ENCODE results near the gene MINDY2. TPM values are rescaled to one million over a fixed set of nuclear protein-coding genes. Genes with fewer than 3 reads are reported as not detected.

Gene MINDY2
- total and polyA plus RNA-seq, 5 donors = 10.7 to 40.6 (median 29.5) TPM

GRCh38 chr15:58771621-58772250, 634 bp downstream of the MINDY2 start:
- peak overlapping the region; percentile 61 for H3K4me3 ChIP-seq (ENCODE audit: low read length)
- ATAC-seq (peak; percentile 44 to 51), DNase-seq (peak; percentile 59 to 84 (median 83))
- H3K27me3 ChIP-seq (ENCODE audit: control insufficient read depth, insufficient read depth) = no peaks in the 10 kb centered on the region
- WGBS = under 1% methylated on average over 40 of the region's 40 CpGs
- intact Hi-C loops (cut with DNase I) = no loop called here
- H3K4me1 ChIP-seq (ENCODE audit: control insufficient read depth, insufficient read depth, low read length) = peaks cover 6% of the 10 kb centered on the region
- H3K9me3 ChIP-seq (ENCODE audit: control insufficient read depth, low read length) = no peaks in the 10 kb centered on the region
- H3K27ac ChIP-seq (ENCODE audit: low read length) = peak overlapping the region; percentile 91

- H3K9me3 ChIP-seq (ENCODE audit: control insufficient read depth, low read length) = no peaks in the 10 kb centered on the region
- intact Hi-C loops (cut with DNase I) = no loop called here
- 64% methylated on average over 4 of the region's 4 CpGs for WGBS
- no peak for ATAC-seq
- peak overlapping the region; percentile 61 for H3K4me3 ChIP-seq (ENCODE audit: low read length)
- H3K4me1 ChIP-seq (ENCODE audit: control insufficient read depth, insufficient read depth, low read length) = peaks cover 6% of the 10 kb centered on the region
- no peak for DNase-seq
- no peaks in the 10 kb centered on the region for H3K27me3 ChIP-seq (ENCODE audit: control insufficient read depth, insufficient read depth)
- H3K27ac ChIP-seq (ENCODE audit: low read length) = no peak overlapping the region
Observed at GRCh38 chr15:58773024-58773423, 1.9 kb downstream of the MINDY2 start.

GRCh38 chr15:58775402-58775801, 4.3 kb downstream of the MINDY2 start:
- intact Hi-C loops (cut with DNase I) = no loop called here
- peaks cover 6% of the 10 kb centered on the region for H3K4me1 ChIP-seq (ENCODE audit: control insufficient read depth, insufficient read depth, low read length)
- no peak overlapping the region for H3K4me3 ChIP-seq (ENCODE audit: low read length)
- ATAC-seq = no peak
- no peak for DNase-seq
- no peak overlapping the region for H3K27ac ChIP-seq (ENCODE audit: low read length)
- H3K9me3 ChIP-seq (ENCODE audit: control insufficient read depth, low read length) = no peaks in the 10 kb centered on the region
- WGBS = 95% methylated on average over 3 of the region's 3 CpGs
- no peaks in the 10 kb centered on the region for H3K27me3 ChIP-seq (ENCODE audit: control insufficient read depth, insufficient read depth)

GRCh38 chr15:58777107-58777506, 6.0 kb downstream of the MINDY2 start:
- WGBS = 82% methylated on average over 4 of the region's 4 CpGs
- H3K4me1 ChIP-seq (ENCODE audit: control insufficient read depth, insufficient read depth, low read length) = peaks cover 6% of the 10 kb centered on the region
- DNase-seq (no peak), ATAC-seq (no peak)
- no peaks in the 10 kb centered on the region for H3K9me3 ChIP-seq (ENCODE audit: control insufficient read depth, low read length)
- intact Hi-C loops (cut with DNase I) = no loop called here
- no peak overlapping the region for H3K4me3 ChIP-seq (ENCODE audit: low read length)
- H3K27ac ChIP-seq (ENCODE audit: low read length) = no peak overlapping the region
- H3K27me3 ChIP-seq (ENCODE audit: control insufficient read depth, insufficient read depth) = no peaks in the 10 kb centered on the region

- intact Hi-C loops (cut with DNase I) = no loop called here
- H3K9me3 ChIP-seq (ENCODE audit: control insufficient read depth, low read length) = no peaks in the 10 kb centered on the region
- H3K27ac ChIP-seq (ENCODE audit: low read length) = no peak overlapping the region
- DNase-seq = no peak
- WGBS = 92% methylated on average over 1 of the region's 1 CpG
- no peak overlapping the region for H3K4me3 ChIP-seq (ENCODE audit: low read length)
- peaks cover 6% of the 10 kb centered on the region for H3K4me1 ChIP-seq (ENCODE audit: control insufficient read depth, insufficient read depth, low read length)
- no peaks in the 10 kb centered on the region for H3K27me3 ChIP-seq (ENCODE audit: control insufficient read depth, insufficient read depth)
- no peak for ATAC-seq
Observed at GRCh38 chr15:58779554-58779953, 8.5 kb downstream of the MINDY2 start.

GRCh38 chr15:58785355-58785754, 14.3 kb downstream of the MINDY2 start:
- Histone ChIP-seq H3K4me3 (ENCODE audit: low read length) (peak overlapping the region; percentile 5), H3K27me3 (ENCODE audit: control insufficient read depth, insufficient read depth) (no peaks in the 10 kb centered on the region), H3K9me3 (ENCODE audit: control insufficient read depth, low read length) (no peaks in the 10 kb centered on the region), H3K27ac (ENCODE audit: low read length) (no peak overlapping the region), H3K4me1 (ENCODE audit: control insufficient read depth, insufficient read depth, low read length) (no peaks in the 10 kb centered on the region)
- DNase-seq (no peak), ATAC-seq (no peak)
- 62% methylated on average over 6 of the region's 6 CpGs for WGBS
- intact Hi-C loops (cut with DNase I) = no loop called here

GRCh38 chr15:58788056-58788710, 17.1 kb downstream of the MINDY2 start:
- Histone ChIP-seq H3K4me1 (ENCODE audit: control insufficient read depth, insufficient read depth, low read length) (peaks cover 2% of the 10 kb centered on the region), H3K27me3 (ENCODE audit: control insufficient read depth, insufficient read depth) (no peaks in the 10 kb centered on the region), H3K27ac (ENCODE audit: low read length) (no peak overlapping the region), H3K4me3 (ENCODE audit: low read length) (no peak overlapping the region), H3K9me3 (ENCODE audit: control insufficient read depth, low read length) (no peaks in the 10 kb centered on the region)
- DNase-seq (no peak), ATAC-seq (no peak)
- intact Hi-C loops (cut with DNase I) = no loop called here
- 88% methylated on average over 3 of the region's 3 CpGs for WGBS

- intact Hi-C loops (cut with DNase I) = no loop called here
- H3K27ac ChIP-seq (ENCODE audit: low read length) = no peak overlapping the region
- no peak overlapping the region for H3K4me3 ChIP-seq (ENCODE audit: low read length)
- ATAC-seq = peak; percentile 13 to 29
- H3K4me1 ChIP-seq (ENCODE audit: control insufficient read depth, insufficient read depth, low read length) = peaks cover 9% of the 10 kb centered on the region
- H3K9me3 ChIP-seq (ENCODE audit: control insufficient read depth, low read length) = no peaks in the 10 kb centered on the region
- WGBS = 61% methylated on average over 6 of the region's 6 CpGs
- no peak for DNase-seq
- H3K27me3 ChIP-seq (ENCODE audit: control insufficient read depth, insufficient read depth) = no peaks in the 10 kb centered on the region
Observed at GRCh38 chr15:58793862-58794261, 22.8 kb downstream of the MINDY2 start.

- DNase-seq (no peak), ATAC-seq (no peak)
- 59% methylated on average over 2 of the region's 2 CpGs for WGBS
- no peaks in the 10 kb centered on the region for H3K27me3 ChIP-seq (ENCODE audit: control insufficient read depth, insufficient read depth)
- H3K4me3 ChIP-seq (ENCODE audit: low read length) = no peak overlapping the region
- no peaks in the 10 kb centered on the region for H3K9me3 ChIP-seq (ENCODE audit: control insufficient read depth, low read length)
- no peak overlapping the region for H3K27ac ChIP-seq (ENCODE audit: low read length)
- peaks cover 9% of the 10 kb centered on the region for H3K4me1 ChIP-seq (ENCODE audit: control insufficient read depth, insufficient read depth, low read length)
- intact Hi-C loops (cut with DNase I) = no loop called here
Observed at GRCh38 chr15:58795825-58796224, 24.7 kb downstream of the MINDY2 start.

- Histone ChIP-seq H3K4me3 (ENCODE audit: low read length) (no peak overlapping the region), H3K27ac (ENCODE audit: low read length) (no peak overlapping the region), H3K9me3 (ENCODE audit: control insufficient read depth, low read length) (no peaks in the 10 kb centered on the region), H3K4me1 (ENCODE audit: control insufficient read depth, insufficient read depth, low read length) (peaks cover 6% of the 10 kb centered on the region), H3K27me3 (ENCODE audit: control insufficient read depth, insufficient read depth) (no peaks in the 10 kb centered on the region)
- WGBS = 53% methylated on average over 3 of the region's 3 CpGs
- intact Hi-C loops (cut with DNase I) = no loop called here
- DNase-seq (no peak), ATAC-seq (no peak)
Observed at GRCh38 chr15:58797505-58797904, 26.4 kb downstream of the MINDY2 start.

GRCh38 chr15:58805095-58805494, 34.0 kb downstream of the MINDY2 start:
- WGBS = 60% methylated on average over 1 of the region's 1 CpG
- Histone ChIP-seq H3K4me1 (ENCODE audit: control insufficient read depth, insufficient read depth, low read length) (no peaks in the 10 kb centered on the region), H3K9me3 (ENCODE audit: control insufficient read depth, low read length) (no peaks in the 10 kb centered on the region), H3K4me3 (ENCODE audit: low read length) (no peak overlapping the region), H3K27ac (ENCODE audit: low read length) (no peak overlapping the region), H3K27me3 (ENCODE audit: control insufficient read depth, insufficient read depth) (no peaks in the 10 kb centered on the region)
- ATAC-seq (no peak), DNase-seq (no peak)
- intact Hi-C loops (cut with DNase I) = no loop called here
